ENCODE measurements around the gene SYNJ2.

- TF ChIP-seq CTCF (IDR thresholded peaks at IDR 0.05) (no peak), POLR2A (IDR thresholded peaks at IDR 0.05) (no peak)
Observed at GRCh38 chr6:157988700-157989063, 7.0 kb downstream of the SYNJ2 start.
